ENCODE measurements around the gene CUX1. TPM values are rescaled to one million over a fixed set of nuclear protein-coding genes. Genes with fewer than 3 reads are reported as not detected.
A peak's percentile ranks its signal among the peaks of the same experiment; 100 is the strongest.

CUX1 gene
- total and polyA plus RNA-seq, 2 of the 13 experiments (the other 11 are each of a cell fraction or from before 2014, with no cell fraction given): 13.7 to 14.9 TPM

DNA sequence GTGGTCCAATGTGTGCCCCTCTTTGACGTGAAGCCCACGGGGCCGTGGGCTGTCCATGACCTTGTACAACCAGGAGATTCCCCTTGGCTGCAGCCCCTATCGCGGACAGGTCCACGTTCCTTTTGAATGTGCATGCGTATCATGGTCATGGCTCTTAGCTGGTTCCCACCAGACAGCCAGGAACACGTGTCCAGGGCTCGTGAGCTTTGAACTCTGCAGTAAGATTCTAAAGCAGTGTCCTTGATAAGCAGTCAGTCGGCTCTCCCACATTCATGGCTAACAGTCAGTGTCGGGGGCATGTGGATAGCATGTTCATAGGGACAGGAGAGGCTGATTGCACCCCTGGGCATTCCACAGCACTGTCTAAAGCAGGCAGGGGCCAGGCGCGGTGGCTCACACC is 393.4 kb downstream of the CUX1 start (continued):
- TF ChIP-seq GZF1 (CRISPR knock-in tag; IDR thresholded peaks at IDR 0.05): no peak
- TF ChIP-seq, protein P1, sequence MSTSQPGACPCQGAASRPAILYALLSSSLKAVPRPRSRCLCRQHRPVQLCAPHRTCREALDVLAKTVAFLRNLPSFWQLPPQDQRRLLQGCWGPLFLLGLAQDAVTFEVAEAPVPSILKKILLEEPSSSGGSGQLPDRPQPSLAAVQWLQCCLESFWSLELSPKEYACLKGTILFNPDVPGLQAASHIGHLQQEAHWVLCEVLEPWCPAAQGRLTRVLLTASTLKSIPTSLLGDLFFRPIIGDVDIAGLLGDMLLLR (CRISPR knock-in tag; IDR thresholded peaks at IDR 0.05): no peak
- no peak for TF ChIP-seq SRSF4 (IDR thresholded peaks at IDR 0.05; ENCODE audit: low read depth, low read length, poor library complexity, severe bottlenecking)
- TF ChIP-seq FOXK1 (CRISPR knock-in tag; IDR thresholded peaks at IDR 0.05; ENCODE audit: borderline replicate concordance, low read depth): no peak
- TF ChIP-seq, protein P2, sequence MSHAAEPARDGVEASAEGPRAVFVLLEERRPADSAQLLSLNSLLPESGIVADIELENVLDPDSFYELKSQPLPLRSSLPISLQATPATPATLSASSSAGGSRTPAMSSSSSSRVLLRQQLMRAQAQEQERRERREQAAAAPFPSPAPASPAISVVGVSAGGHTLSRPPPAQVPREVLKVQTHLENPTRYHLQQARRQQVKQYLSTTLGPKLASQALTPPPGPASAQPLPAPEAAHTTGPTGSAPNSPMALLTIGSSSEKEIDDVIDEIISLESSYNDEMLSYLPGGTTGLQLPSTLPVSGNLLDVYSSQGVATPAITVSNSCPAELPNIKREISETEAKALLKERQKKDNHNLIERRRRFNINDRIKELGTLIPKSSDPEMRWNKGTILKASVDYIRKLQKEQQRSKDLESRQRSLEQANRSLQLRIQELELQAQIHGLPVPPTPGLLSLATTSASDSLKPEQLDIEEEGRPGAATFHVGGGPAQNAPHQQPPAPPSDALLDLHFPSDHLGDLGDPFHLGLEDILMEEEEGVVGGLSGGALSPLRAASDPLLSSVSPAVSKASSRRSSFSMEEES (CRISPR knock-in tag; IDR thresholded peaks at IDR 0.05): no peak
- TF ChIP-seq, protein P3, sequence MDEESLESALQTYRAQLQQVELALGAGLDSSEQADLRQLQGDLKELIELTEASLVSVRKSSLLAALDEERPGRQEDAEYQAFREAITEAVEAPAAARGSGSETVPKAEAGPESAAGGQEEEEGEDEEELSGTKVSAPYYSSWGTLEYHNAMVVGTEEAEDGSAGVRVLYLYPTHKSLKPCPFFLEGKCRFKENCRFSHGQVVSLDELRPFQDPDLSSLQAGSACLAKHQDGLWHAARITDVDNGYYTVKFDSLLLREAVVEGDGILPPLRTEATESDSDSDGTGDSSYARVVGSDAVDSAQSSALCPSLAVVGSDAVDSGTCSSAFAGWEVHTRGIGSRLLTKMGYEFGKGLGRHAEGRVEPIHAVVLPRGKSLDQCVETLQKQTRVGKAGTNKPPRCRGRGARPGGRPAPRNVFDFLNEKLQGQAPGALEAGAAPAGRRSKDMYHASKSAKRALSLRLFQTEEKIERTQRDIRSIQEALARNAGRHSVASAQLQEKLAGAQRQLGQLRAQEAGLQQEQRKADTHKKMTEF (CRISPR knock-in tag; IDR thresholded peaks at IDR 0.05): no peak
- TF ChIP-seq NAIF1 (CRISPR knock-in tag; IDR thresholded peaks at IDR 0.05; ENCODE audit: borderline replicate concordance): no peak
- TF ChIP-seq GATAD2A (CRISPR knock-in tag; IDR thresholded peaks at IDR 0.05): 0 out of 2 replicates have a peak, but pooled peaks have one; percentile 27
- TF ChIP-seq, protein P4, sequence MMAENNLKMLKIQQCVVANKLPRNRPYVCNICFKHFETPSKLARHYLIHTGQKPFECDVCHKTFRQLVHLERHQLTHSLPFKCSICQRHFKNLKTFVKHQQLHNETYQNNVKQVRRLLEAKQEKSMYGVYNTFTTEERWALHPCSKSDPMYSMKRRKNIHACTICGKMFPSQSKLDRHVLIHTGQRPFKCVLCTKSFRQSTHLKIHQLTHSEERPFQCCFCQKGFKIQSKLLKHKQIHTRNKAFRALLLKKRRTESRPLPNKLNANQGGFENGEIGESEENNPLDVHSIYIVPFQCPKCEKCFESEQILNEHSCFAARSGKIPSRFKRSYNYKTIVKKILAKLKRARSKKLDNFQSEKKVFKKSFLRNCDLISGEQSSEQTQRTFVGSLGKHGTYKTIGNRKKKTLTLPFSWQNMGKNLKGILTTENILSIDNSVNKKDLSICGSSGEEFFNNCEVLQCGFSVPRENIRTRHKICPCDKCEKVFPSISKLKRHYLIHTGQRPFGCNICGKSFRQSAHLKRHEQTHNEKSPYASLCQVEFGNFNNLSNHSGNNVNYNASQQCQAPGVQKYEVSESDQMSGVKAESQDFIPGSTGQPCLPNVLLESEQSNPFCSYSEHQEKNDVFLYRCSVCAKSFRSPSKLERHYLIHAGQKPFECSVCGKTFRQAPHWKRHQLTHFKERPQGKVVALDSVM (CRISPR knock-in tag; IDR thresholded peaks at IDR 0.05): no peak
- no peak for TF ChIP-seq PHF21A (CRISPR knock-in tag; IDR thresholded peaks at IDR 0.05)
- TF ChIP-seq AKAP8 (CRISPR knock-in tag; IDR thresholded peaks at IDR 0.05): no peak
- TF ChIP-seq, protein P5, sequence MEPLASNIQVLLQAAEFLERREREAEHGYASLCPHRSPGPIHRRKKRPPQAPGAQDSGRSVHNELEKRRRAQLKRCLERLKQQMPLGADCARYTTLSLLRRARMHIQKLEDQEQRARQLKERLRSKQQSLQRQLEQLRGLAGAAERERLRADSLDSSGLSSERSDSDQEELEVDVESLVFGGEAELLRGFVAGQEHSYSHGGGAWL (CRISPR knock-in tag; IDR thresholded peaks at IDR 0.05): no peak
- TF ChIP-seq ZNF850 (CRISPR knock-in tag; conservative IDR thresholded peaks at IDR 0.05): no peak
- TF ChIP-seq ZNF839 (CRISPR knock-in tag; IDR thresholded peaks at IDR 0.05; ENCODE audit: borderline replicate concordance): no peak
- TF ChIP-seq, protein P6, sequence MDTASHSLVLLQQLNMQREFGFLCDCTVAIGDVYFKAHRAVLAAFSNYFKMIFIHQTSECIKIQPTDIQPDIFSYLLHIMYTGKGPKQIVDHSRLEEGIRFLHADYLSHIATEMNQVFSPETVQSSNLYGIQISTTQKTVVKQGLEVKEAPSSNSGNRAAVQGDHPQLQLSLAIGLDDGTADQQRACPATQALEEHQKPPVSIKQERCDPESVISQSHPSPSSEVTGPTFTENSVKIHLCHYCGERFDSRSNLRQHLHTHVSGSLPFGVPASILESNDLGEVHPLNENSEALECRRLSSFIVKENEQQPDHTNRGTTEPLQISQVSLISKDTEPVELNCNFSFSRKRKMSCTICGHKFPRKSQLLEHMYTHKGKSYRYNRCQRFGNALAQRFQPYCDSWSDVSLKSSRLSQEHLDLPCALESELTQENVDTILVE (CRISPR knock-in tag; IDR thresholded peaks at IDR 0.05): no peak
- TF ChIP-seq, protein P7, sequence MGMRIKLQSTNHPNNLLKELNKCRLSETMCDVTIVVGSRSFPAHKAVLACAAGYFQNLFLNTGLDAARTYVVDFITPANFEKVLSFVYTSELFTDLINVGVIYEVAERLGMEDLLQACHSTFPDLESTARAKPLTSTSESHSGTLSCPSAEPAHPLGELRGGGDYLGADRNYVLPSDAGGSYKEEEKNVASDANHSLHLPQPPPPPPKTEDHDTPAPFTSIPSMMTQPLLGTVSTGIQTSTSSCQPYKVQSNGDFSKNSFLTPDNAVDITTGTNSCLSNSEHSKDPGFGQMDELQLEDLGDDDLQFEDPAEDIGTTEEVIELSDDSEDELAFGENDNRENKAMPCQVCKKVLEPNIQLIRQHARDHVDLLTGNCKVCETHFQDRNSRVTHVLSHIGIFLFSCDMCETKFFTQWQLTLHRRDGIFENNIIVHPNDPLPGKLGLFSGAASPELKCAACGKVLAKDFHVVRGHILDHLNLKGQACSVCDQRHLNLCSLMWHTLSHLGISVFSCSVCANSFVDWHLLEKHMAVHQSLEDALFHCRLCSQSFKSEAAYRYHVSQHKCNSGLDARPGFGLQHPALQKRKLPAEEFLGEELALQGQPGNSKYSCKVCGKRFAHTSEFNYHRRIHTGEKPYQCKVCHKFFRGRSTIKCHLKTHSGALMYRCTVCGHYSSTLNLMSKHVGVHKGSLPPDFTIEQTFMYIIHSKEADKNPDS (CRISPR knock-in tag; IDR thresholded peaks at IDR 0.05): no peak
- no peak for TF ChIP-seq PHF20 (CRISPR knock-in tag; IDR thresholded peaks at IDR 0.05)
- TF ChIP-seq SRSF9 (IDR thresholded peaks at IDR 0.05; ENCODE audit: borderline replicate concordance, insufficient read depth, low read depth, low read length, poor library complexity, severe bottlenecking): no peak
- no peak for TF ChIP-seq XBP1 (CRISPR knock-in tag; IDR thresholded peaks at IDR 0.05)
